Endothelial cell (in vitro differentiated cells): Measurements from ENCODE around the gene IFT22. TPM values are rescaled to one million over a fixed set of nuclear protein-coding genes. Genes with fewer than 3 reads are reported as not detected.

Experiments used
- DNase-seq: peaks from one replicate; pipeline ENCODE4 v3.0.0; 2021; ENCODE audit warnings: low spot score
- H3K27ac Mint-ChIP-seq: one replicate; pipeline ENCODE4 v1.8.0; 2021; ENCODE audit warnings: mixed read lengths, inconsistent platforms; ENCODE audit not compliant: unreplicated experiment
- H3K27me3 Mint-ChIP-seq: one replicate; pipeline ENCODE4 v1.8.0; 2021; ENCODE audit warnings: mild to moderate bottlenecking, moderate library complexity, mixed read lengths, inconsistent platforms; ENCODE audit not compliant: unreplicated experiment
- H3K36me3 Mint-ChIP-seq: one replicate; pipeline ENCODE4 v1.8.0; 2021; ENCODE audit warnings: mild to moderate bottlenecking, low read depth, mixed read lengths, inconsistent platforms; ENCODE audit not compliant: unreplicated experiment
- H3K4me1 Mint-ChIP-seq: one replicate; pipeline ENCODE4 v1.8.0; 2021; ENCODE audit warnings: mild to moderate bottlenecking, mixed read lengths, inconsistent platforms; ENCODE audit not compliant: unreplicated experiment
- H3K4me3 Mint-ChIP-seq: one replicate; pipeline ENCODE4 v1.8.0; 2021; ENCODE audit warnings: mild to moderate bottlenecking, mixed read lengths, inconsistent platforms; ENCODE audit not compliant: unreplicated experiment
- H3K9me3 Mint-ChIP-seq: one replicate; pipeline ENCODE4 v1.8.0; 2021; ENCODE audit warnings: mixed read lengths, inconsistent platforms; ENCODE audit not compliant: unreplicated experiment
- CTCF ChIP-seq: fragments of 200-600 bp; sonication (generic); IDR thresholded peaks from one replicate; pipeline ENCODE4 v1.5.0; 2021; ENCODE audit warnings: antibody characterized with exemption; ENCODE audit not compliant: unreplicated experiment
- total RNA-seq: library from RNA; stranded (reverse); fragmentation: NEBNext Ultra II Directional; extraction: Animal tissue kit (Norgen Biotek cat#: 25700); gene quantifications from one replicate; pipeline ENCODE4 v1.2.1, GENCODE V29; 2021; ENCODE audit not compliant: unreplicated experiment

The IFT22 gene
- total RNA-seq, 1 donor from 2014 or later: 25.8 TPM

DNA sequence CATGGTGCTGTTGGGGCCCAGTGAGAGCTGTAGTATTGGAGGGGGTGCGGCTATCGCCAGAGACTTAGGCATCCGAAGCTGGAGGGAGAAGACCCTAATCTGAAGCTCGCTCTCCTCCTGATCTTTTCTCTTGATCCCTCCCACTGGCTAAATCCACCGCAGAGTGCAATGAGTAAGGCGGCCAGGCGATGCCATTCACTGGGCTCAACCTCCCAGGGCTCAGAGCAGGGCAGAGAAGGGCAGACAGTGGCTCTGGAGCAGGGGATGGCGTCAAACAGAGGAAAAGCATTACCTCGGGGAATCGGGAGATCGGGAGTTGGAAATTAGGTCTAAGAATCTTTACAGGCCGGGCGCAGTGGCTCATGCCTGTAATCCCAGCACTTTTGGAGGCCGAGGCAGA lies 18.8 kb upstream of the IFT22 start:
- no peak for DNase-seq
- no peaks in the 10 kb centered on the region for H3K9me3 Mint-ChIP-seq
- no peaks in the 10 kb centered on the region for H3K36me3 Mint-ChIP-seq
- no peak for TF ChIP-seq CTCF
- no peaks in the 10 kb centered on the region for H3K4me1 Mint-ChIP-seq
- H3K27ac Mint-ChIP-seq: no peak overlapping the region
- peaks cover 3% of the 10 kb centered on the region for H3K27me3 Mint-ChIP-seq
- no peak overlapping the region for H3K4me3 Mint-ChIP-seq

GRCh38 chr7:101333912-101334311 lies 12.3 kb upstream of the IFT22 start:
- H3K4me3 Mint-ChIP-seq: no peak overlapping the region
- no peak for DNase-seq
- H3K4me1 Mint-ChIP-seq: peaks cover 5% of the 10 kb centered on the region
- no peaks in the 10 kb centered on the region for H3K36me3 Mint-ChIP-seq
- peaks cover 5% of the 10 kb centered on the region for H3K27me3 Mint-ChIP-seq
- TF ChIP-seq CTCF: no peak
- H3K27ac Mint-ChIP-seq: no peak overlapping the region
- no peaks in the 10 kb centered on the region for H3K9me3 Mint-ChIP-seq

- no peak for DNase-seq
- Mint-ChIP-seq H3K36me3 (no peaks in the 10 kb centered on the region), H3K27ac (no peak overlapping the region), H3K9me3 (no peaks in the 10 kb centered on the region), H3K27me3 (peaks cover 5% of the 10 kb centered on the region), H3K4me3 (no peak overlapping the region), H3K4me1 (peaks cover 5% of the 10 kb centered on the region)
- TF ChIP-seq CTCF: no peak
Observed at GRCh38 chr7:101332026-101332425, 10.4 kb upstream of the IFT22 start.

- Mint-ChIP-seq H3K27ac (peak overlapping the region; percentile 32), H3K27me3 (peaks cover 3% of the 10 kb centered on the region), H3K4me3 (no peak overlapping the region), H3K4me1 (peaks cover 5% of the 10 kb centered on the region), H3K36me3 (no peaks in the 10 kb centered on the region), H3K9me3 (no peaks in the 10 kb centered on the region)
- no peak for TF ChIP-seq CTCF
- DNase-seq: peak; percentile 30
Observed at GRCh38 chr7:101330011-101330484, 8.4 kb upstream of the IFT22 start.

GRCh38 chr7:101328159-101328558 lies 6.5 kb upstream of the IFT22 start:
- H3K27me3 Mint-ChIP-seq: peaks cover 3% of the 10 kb centered on the region
- DNase-seq: no peak
- H3K27ac Mint-ChIP-seq: no peak overlapping the region
- H3K9me3 Mint-ChIP-seq: no peaks in the 10 kb centered on the region
- H3K36me3 Mint-ChIP-seq: no peaks in the 10 kb centered on the region
- no peak for TF ChIP-seq CTCF
- no peak overlapping the region for H3K4me3 Mint-ChIP-seq
- peaks cover 5% of the 10 kb centered on the region for H3K4me1 Mint-ChIP-seq
